Measurements from ENCODE around the gene ARTN.
A peak's percentile ranks its signal among the peaks of the same experiment; 100 is the strongest.

ARTN gene

GRCh38 chr1:43980255-43981134 lies 46.9 kb downstream of the ARTN start:
- Histone ChIP-seq H3K27ac (ENCODE audit: low read depth, low read length) (no peak overlapping the region), H3K9me3 (ENCODE audit: control insufficient read depth, insufficient read depth, low read depth, low read length) (no peaks in the 10 kb centered on the region), H3K4me1 (ENCODE audit: control insufficient read depth, insufficient read depth, low read length) (peaks cover 18% of the 10 kb centered on the region), H3K9ac (ENCODE audit: low read length) (peak overlapping the region; percentile 76), H3K27me3 (ENCODE audit: control insufficient read depth, insufficient read depth, low read length) (no peaks in the 10 kb centered on the region), H3K36me3 (ENCODE audit: control insufficient read depth, insufficient read depth, low read length) (peaks cover 54% of the 10 kb centered on the region), H3K4me3 (ENCODE audit: low read depth, low read length) (peak overlapping the region; percentile 61)

GRCh38 chr1:43981135-43981491 lies 47.5 kb downstream of the ARTN start:
- H3K9ac ChIP-seq (ENCODE audit: low read length): peak overlapping the region; percentile 18
- H3K4me1 ChIP-seq (ENCODE audit: control insufficient read depth, insufficient read depth, low read length): peaks cover 12% of the 10 kb centered on the region
- no peak overlapping the region for H3K27ac ChIP-seq (ENCODE audit: low read depth, low read length)
- H3K4me3 ChIP-seq (ENCODE audit: low read depth, low read length): no peak overlapping the region
- H3K36me3 ChIP-seq (ENCODE audit: control insufficient read depth, insufficient read depth, low read length): peaks cover 59% of the 10 kb centered on the region
- H3K27me3 ChIP-seq (ENCODE audit: control insufficient read depth, insufficient read depth, low read length): no peaks in the 10 kb centered on the region
- no peaks in the 10 kb centered on the region for H3K9me3 ChIP-seq (ENCODE audit: control insufficient read depth, insufficient read depth, low read depth, low read length)

GRCh38 chr1:43981636-43982035 lies 48.0 kb downstream of the ARTN start:
- H3K27ac ChIP-seq (ENCODE audit: low read depth, low read length): no peak overlapping the region
- H3K4me3 ChIP-seq (ENCODE audit: low read depth, low read length): no peak overlapping the region
- H3K36me3 ChIP-seq (ENCODE audit: control insufficient read depth, insufficient read depth, low read length): peaks cover 58% of the 10 kb centered on the region
- no peaks in the 10 kb centered on the region for H3K27me3 ChIP-seq (ENCODE audit: control insufficient read depth, insufficient read depth, low read length)
- H3K4me1 ChIP-seq (ENCODE audit: control insufficient read depth, insufficient read depth, low read length): peaks cover 12% of the 10 kb centered on the region
- no peaks in the 10 kb centered on the region for H3K9me3 ChIP-seq (ENCODE audit: control insufficient read depth, insufficient read depth, low read depth, low read length)
- no peak overlapping the region for H3K9ac ChIP-seq (ENCODE audit: low read length)

GRCh38 chr1:43982241-43982640 lies 48.6 kb downstream of the ARTN start:
- Histone ChIP-seq H3K9ac (ENCODE audit: low read length) (no peak overlapping the region), H3K4me3 (ENCODE audit: low read depth, low read length) (no peak overlapping the region), H3K9me3 (ENCODE audit: control insufficient read depth, insufficient read depth, low read depth, low read length) (no peaks in the 10 kb centered on the region), H3K27me3 (ENCODE audit: control insufficient read depth, insufficient read depth, low read length) (no peaks in the 10 kb centered on the region), H3K4me1 (ENCODE audit: control insufficient read depth, insufficient read depth, low read length) (peaks cover 12% of the 10 kb centered on the region), H3K27ac (ENCODE audit: low read depth, low read length) (no peak overlapping the region), H3K36me3 (ENCODE audit: control insufficient read depth, insufficient read depth, low read length) (peaks cover 59% of the 10 kb centered on the region)

GRCh38 chr1:43982808-43983207 lies 49.2 kb downstream of the ARTN start:
- Histone ChIP-seq H3K27ac (ENCODE audit: low read depth, low read length) (no peak overlapping the region), H3K9ac (ENCODE audit: low read length) (no peak overlapping the region), H3K27me3 (ENCODE audit: control insufficient read depth, insufficient read depth, low read length) (no peaks in the 10 kb centered on the region), H3K36me3 (ENCODE audit: control insufficient read depth, insufficient read depth, low read length) (peaks cover 56% of the 10 kb centered on the region), H3K9me3 (ENCODE audit: control insufficient read depth, insufficient read depth, low read depth, low read length) (no peaks in the 10 kb centered on the region), H3K4me1 (ENCODE audit: control insufficient read depth, insufficient read depth, low read length) (peaks cover 12% of the 10 kb centered on the region), H3K4me3 (ENCODE audit: low read depth, low read length) (no peak overlapping the region)

- Histone ChIP-seq H3K4me1 (ENCODE audit: control insufficient read depth, insufficient read depth, low read length) (peaks cover 12% of the 10 kb centered on the region), H3K36me3 (ENCODE audit: control insufficient read depth, insufficient read depth, low read length) (peaks cover 53% of the 10 kb centered on the region), H3K9ac (ENCODE audit: low read length) (no peak overlapping the region), H3K27me3 (ENCODE audit: control insufficient read depth, insufficient read depth, low read length) (no peaks in the 10 kb centered on the region), H3K4me3 (ENCODE audit: low read depth, low read length) (no peak overlapping the region), H3K27ac (ENCODE audit: low read depth, low read length) (no peak overlapping the region), H3K9me3 (ENCODE audit: control insufficient read depth, insufficient read depth, low read depth, low read length) (no peaks in the 10 kb centered on the region)
Observed at GRCh38 chr1:43983253-43983899, 49.8 kb downstream of the ARTN start.

- Histone ChIP-seq H3K9ac (ENCODE audit: low read length) (no peak overlapping the region), H3K27ac (ENCODE audit: low read depth, low read length) (no peak overlapping the region), H3K4me1 (ENCODE audit: control insufficient read depth, insufficient read depth, low read length) (peaks cover 11% of the 10 kb centered on the region), H3K4me3 (ENCODE audit: low read depth, low read length) (no peak overlapping the region), H3K9me3 (ENCODE audit: control insufficient read depth, insufficient read depth, low read depth, low read length) (no peaks in the 10 kb centered on the region), H3K27me3 (ENCODE audit: control insufficient read depth, insufficient read depth, low read length) (no peaks in the 10 kb centered on the region), H3K36me3 (ENCODE audit: control insufficient read depth, insufficient read depth, low read length) (peaks cover 53% of the 10 kb centered on the region)
Observed at GRCh38 chr1:43984855-43985254, 51.3 kb downstream of the ARTN start.

GRCh38 chr1:43985984-43986595 lies 52.5 kb downstream of the ARTN start:
- no peaks in the 10 kb centered on the region for H3K9me3 ChIP-seq (ENCODE audit: control insufficient read depth, insufficient read depth, low read depth, low read length)
- peaks cover 53% of the 10 kb centered on the region for H3K36me3 ChIP-seq (ENCODE audit: control insufficient read depth, insufficient read depth, low read length)
- peaks cover 5% of the 10 kb centered on the region; the same call in 1 of the 2 replicates for H3K4me1 ChIP-seq (ENCODE audit: control insufficient read depth, insufficient read depth, low read length)
- H3K9ac ChIP-seq (ENCODE audit: low read length): no peak overlapping the region
- H3K27me3 ChIP-seq (ENCODE audit: control insufficient read depth, insufficient read depth, low read length): no peaks in the 10 kb centered on the region
- H3K4me3 ChIP-seq (ENCODE audit: low read depth, low read length): no peak overlapping the region
- no peak overlapping the region for H3K27ac ChIP-seq (ENCODE audit: low read depth, low read length)

- H3K36me3 ChIP-seq (ENCODE audit: control insufficient read depth, insufficient read depth, low read length): peaks cover 46% of the 10 kb centered on the region
- H3K27ac ChIP-seq (ENCODE audit: low read depth, low read length): no peak overlapping the region
- H3K9me3 ChIP-seq (ENCODE audit: control insufficient read depth, insufficient read depth, low read depth, low read length): no peaks in the 10 kb centered on the region
- H3K4me3 ChIP-seq (ENCODE audit: low read depth, low read length): no peak overlapping the region
- no peak overlapping the region for H3K9ac ChIP-seq (ENCODE audit: low read length)
- peaks cover 7% of the 10 kb centered on the region; the same call in 1 of the 2 replicates for H3K4me1 ChIP-seq (ENCODE audit: control insufficient read depth, insufficient read depth, low read length)
- no peaks in the 10 kb centered on the region for H3K27me3 ChIP-seq (ENCODE audit: control insufficient read depth, insufficient read depth, low read length)
Observed at GRCh38 chr1:43986712-43987111, 53.1 kb downstream of the ARTN start.
